Measurements from ENCODE around the gene ACAD11.

ACAD11 gene

DNA sequence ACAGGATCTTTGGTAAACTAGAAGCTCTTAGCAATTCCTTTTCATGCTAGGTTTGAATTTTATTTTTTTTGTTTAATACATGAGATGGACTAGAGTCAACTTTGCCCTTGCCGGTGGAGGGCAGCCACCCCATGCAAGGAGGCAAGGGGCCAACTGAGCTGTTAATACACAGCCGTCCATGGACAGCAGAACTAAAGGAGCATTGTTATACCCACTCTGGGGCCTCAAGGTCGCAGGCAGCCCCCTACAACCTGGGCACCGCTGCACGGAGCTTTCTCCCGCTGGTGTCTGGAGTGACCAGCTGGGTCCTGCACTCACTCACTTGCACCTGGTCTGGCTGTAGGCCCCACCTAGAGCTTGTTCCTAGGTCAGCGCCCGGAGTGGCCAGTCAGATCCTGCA is 110.4 kb downstream of the ACAD11 start:
- Histone ChIP-seq H3K27me3 (ENCODE audit: insufficient read depth, insufficient read length) (no peaks in the 10 kb centered on the region), H3K36me3 (ENCODE audit: insufficient read depth, insufficient read length, low read length) (no peaks in the 10 kb centered on the region), H3K4me1 (ENCODE audit: insufficient read depth, insufficient read length) (peaks cover 2% of the 10 kb centered on the region), H3K9ac (ENCODE audit: insufficient read length, low read depth) (no peak overlapping the region), H3K4me3 (ENCODE audit: insufficient read length, low read depth) (no peak overlapping the region), H3K9me3 (ENCODE audit: insufficient read depth, low read length) (peaks cover 7% of the 10 kb centered on the region; the same call in 1 of the 2 replicates)
- DNase-seq (ENCODE audit: low read depth, low spot score): no peak
- TF ChIP-seq YY1 (IDR thresholded peaks at IDR 0.05; ENCODE audit: insufficient read depth, insufficient read length) (no peak), ZNF274 (IDR thresholded peaks at IDR 0.05; ENCODE audit: low read depth, low read length) (no peak), SUZ12 (IDR thresholded peaks at IDR 0.05; ENCODE audit: extremely low read depth, insufficient read depth, insufficient read length) (no peak)

GRCh38 chr3:132545471-132545870 is 114.1 kb downstream of the ACAD11 start:
- Histone ChIP-seq H3K4me1 (ENCODE audit: insufficient read depth, insufficient read length) (no peaks in the 10 kb centered on the region), H3K27me3 (ENCODE audit: insufficient read depth, insufficient read length) (no peaks in the 10 kb centered on the region), H3K9ac (ENCODE audit: insufficient read length, low read depth) (no peak overlapping the region), H3K4me3 (ENCODE audit: insufficient read length, low read depth) (no peak overlapping the region), H3K36me3 (ENCODE audit: insufficient read depth, insufficient read length, low read length) (peaks cover 6% of the 10 kb centered on the region), H3K9me3 (ENCODE audit: insufficient read depth, low read length) (peaks cover 7% of the 10 kb centered on the region; the same call in 1 of the 2 replicates)
- TF ChIP-seq YY1 (IDR thresholded peaks at IDR 0.05; ENCODE audit: insufficient read depth, insufficient read length) (no peak), ZNF274 (IDR thresholded peaks at IDR 0.05; ENCODE audit: low read depth, low read length) (no peak), SUZ12 (IDR thresholded peaks at IDR 0.05; ENCODE audit: extremely low read depth, insufficient read depth, insufficient read length) (no peak)
- DNase-seq (ENCODE audit: low read depth, low spot score): no peak

- H3K27me3 ChIP-seq (ENCODE audit: insufficient read depth, insufficient read length): no peaks in the 10 kb centered on the region
- H3K36me3 ChIP-seq (ENCODE audit: insufficient read depth, insufficient read length, low read length): peaks cover 19% of the 10 kb centered on the region
- no peak overlapping the region for H3K4me3 ChIP-seq (ENCODE audit: insufficient read length, low read depth)
- H3K4me1 ChIP-seq (ENCODE audit: insufficient read depth, insufficient read length): no peaks in the 10 kb centered on the region
- H3K9ac ChIP-seq (ENCODE audit: insufficient read length, low read depth): no peak overlapping the region
- TF ChIP-seq YY1 (IDR thresholded peaks at IDR 0.05; ENCODE audit: insufficient read depth, insufficient read length): no peak
- TF ChIP-seq SUZ12 (IDR thresholded peaks at IDR 0.05; ENCODE audit: extremely low read depth, insufficient read depth, insufficient read length): no peak
- no peak for TF ChIP-seq ZNF274 (IDR thresholded peaks at IDR 0.05; ENCODE audit: low read depth, low read length)
- H3K9me3 ChIP-seq (ENCODE audit: insufficient read depth, low read length): peaks cover 7% of the 10 kb centered on the region; the same call in 1 of the 2 replicates
- DNase-seq (ENCODE audit: low read depth, low spot score): no peak
These were observed 115.5 kb downstream of the ACAD11 start for GRCh38 chr3:132544130-132544529.

DNA sequence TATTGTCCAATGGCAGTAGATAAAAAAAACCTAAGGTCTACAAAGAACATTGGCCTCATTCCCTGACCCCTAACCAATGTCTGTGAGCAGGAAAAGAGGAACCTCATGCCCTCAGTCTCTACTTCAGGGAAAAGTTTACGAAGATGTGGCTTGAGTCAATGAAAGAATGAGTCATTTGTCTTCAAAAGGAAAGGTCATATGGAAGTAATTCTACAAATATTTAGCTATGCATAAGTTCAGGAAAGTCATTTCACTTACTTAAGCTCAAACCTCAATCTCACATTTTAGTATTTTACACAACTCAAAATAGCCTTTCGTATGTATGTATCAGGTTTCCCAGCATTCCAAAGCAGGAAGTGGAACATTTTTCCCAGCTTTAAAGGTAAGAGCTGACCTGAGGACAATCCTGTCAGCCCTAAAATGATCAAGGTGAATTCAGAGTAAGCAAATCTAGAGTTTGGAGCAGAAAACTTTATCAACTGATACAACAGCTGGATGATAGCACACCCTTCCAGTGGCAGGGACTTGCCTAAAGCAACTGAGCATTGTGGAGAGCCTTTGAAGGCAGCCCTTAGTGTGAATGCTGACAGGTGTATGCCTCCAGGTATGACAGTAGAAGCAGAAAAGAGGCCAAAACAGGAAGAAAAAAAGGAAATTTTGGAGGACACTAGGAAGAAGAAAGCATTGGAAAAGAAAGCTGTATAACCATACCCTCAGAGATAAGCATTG is 116.4 kb downstream of the ACAD11 start:
- no peaks in the 10 kb centered on the region for H3K27me3 ChIP-seq (ENCODE audit: insufficient read depth, insufficient read length)
- H3K4me1 ChIP-seq (ENCODE audit: insufficient read depth, insufficient read length): no peaks in the 10 kb centered on the region
- H3K9me3 ChIP-seq (ENCODE audit: insufficient read depth, low read length): peaks cover 7% of the 10 kb centered on the region; the same call in 1 of the 2 replicates
- no peak for DNase-seq (ENCODE audit: low read depth, low spot score)
- no peak overlapping the region for H3K4me3 ChIP-seq (ENCODE audit: insufficient read length, low read depth)
- TF ChIP-seq ZNF274 (IDR thresholded peaks at IDR 0.05; ENCODE audit: low read depth, low read length): no peak
- TF ChIP-seq YY1 (IDR thresholded peaks at IDR 0.05; ENCODE audit: insufficient read depth, insufficient read length): no peak
- TF ChIP-seq SUZ12 (IDR thresholded peaks at IDR 0.05; ENCODE audit: extremely low read depth, insufficient read depth, insufficient read length): no peak
- peaks cover 27% of the 10 kb centered on the region for H3K36me3 ChIP-seq (ENCODE audit: insufficient read depth, insufficient read length, low read length)
- no peak overlapping the region for H3K9ac ChIP-seq (ENCODE audit: insufficient read length, low read depth)

DNA sequence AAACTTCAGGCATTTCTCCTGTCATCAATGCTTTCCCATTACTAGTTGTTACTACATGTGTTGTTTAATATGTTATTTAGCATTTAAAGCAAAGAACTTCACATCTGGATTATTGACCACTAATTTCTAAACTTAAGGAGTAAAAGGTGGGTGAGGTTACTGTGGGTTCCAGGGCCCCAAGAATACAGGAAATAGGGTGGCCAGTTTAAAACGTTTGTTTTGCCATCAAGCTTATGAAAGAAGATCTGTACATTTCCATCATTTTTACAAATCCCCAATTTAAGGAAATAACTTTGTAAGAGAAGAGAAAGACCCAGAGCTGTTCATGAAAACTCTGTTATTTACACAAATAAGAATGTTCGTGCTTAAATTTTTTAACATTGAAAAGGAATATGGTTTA is 117.0 kb downstream of the ACAD11 start:
- Histone ChIP-seq H3K27me3 (ENCODE audit: insufficient read depth, insufficient read length) (no peaks in the 10 kb centered on the region), H3K4me3 (ENCODE audit: insufficient read length, low read depth) (no peak overlapping the region), H3K9me3 (ENCODE audit: insufficient read depth, low read length) (0 out of 2 replicates have a peak, but pooled peaks cover 1% of the 10 kb centered on the region), H3K4me1 (ENCODE audit: insufficient read depth, insufficient read length) (no peaks in the 10 kb centered on the region), H3K36me3 (ENCODE audit: insufficient read depth, insufficient read length, low read length) (peaks cover 31% of the 10 kb centered on the region), H3K9ac (ENCODE audit: insufficient read length, low read depth) (no peak overlapping the region)
- TF ChIP-seq YY1 (IDR thresholded peaks at IDR 0.05; ENCODE audit: insufficient read depth, insufficient read length) (no peak), ZNF274 (IDR thresholded peaks at IDR 0.05; ENCODE audit: low read depth, low read length) (no peak), SUZ12 (IDR thresholded peaks at IDR 0.05; ENCODE audit: extremely low read depth, insufficient read depth, insufficient read length) (no peak)
- DNase-seq (ENCODE audit: low read depth, low spot score): no peak

GRCh38 chr3:132539681-132540080 is 119.9 kb downstream of the ACAD11 start:
- no peaks in the 10 kb centered on the region for H3K27me3 ChIP-seq (ENCODE audit: insufficient read depth, insufficient read length)
- no peak for TF ChIP-seq YY1 (IDR thresholded peaks at IDR 0.05; ENCODE audit: insufficient read depth, insufficient read length)
- no peak for TF ChIP-seq ZNF274 (IDR thresholded peaks at IDR 0.05; ENCODE audit: low read depth, low read length)
- no peak for TF ChIP-seq SUZ12 (IDR thresholded peaks at IDR 0.05; ENCODE audit: extremely low read depth, insufficient read depth, insufficient read length)
- no peak overlapping the region for H3K9ac ChIP-seq (ENCODE audit: insufficient read length, low read depth)
- no peaks in the 10 kb centered on the region for H3K9me3 ChIP-seq (ENCODE audit: insufficient read depth, low read length)
- no peak overlapping the region for H3K4me3 ChIP-seq (ENCODE audit: insufficient read length, low read depth)
- H3K4me1 ChIP-seq (ENCODE audit: insufficient read depth, insufficient read length): no peaks in the 10 kb centered on the region
- H3K36me3 ChIP-seq (ENCODE audit: insufficient read depth, insufficient read length, low read length): peaks cover 45% of the 10 kb centered on the region
- DNase-seq (ENCODE audit: low read depth, low spot score): no peak

GRCh38 chr3:132538072-132538471 is 121.5 kb downstream of the ACAD11 start:
- H3K27me3 ChIP-seq (ENCODE audit: insufficient read depth, insufficient read length): no peaks in the 10 kb centered on the region
- TF ChIP-seq ZNF274 (IDR thresholded peaks at IDR 0.05; ENCODE audit: low read depth, low read length) (no peak), YY1 (IDR thresholded peaks at IDR 0.05; ENCODE audit: insufficient read depth, insufficient read length) (no peak), SUZ12 (IDR thresholded peaks at IDR 0.05; ENCODE audit: extremely low read depth, insufficient read depth, insufficient read length) (no peak)
- no peak overlapping the region for H3K9ac ChIP-seq (ENCODE audit: insufficient read length, low read depth)
- no peak for DNase-seq (ENCODE audit: low read depth, low spot score)
- H3K36me3 ChIP-seq (ENCODE audit: insufficient read depth, insufficient read length, low read length): peaks cover 54% of the 10 kb centered on the region
- H3K4me1 ChIP-seq (ENCODE audit: insufficient read depth, insufficient read length): no peaks in the 10 kb centered on the region
- no peaks in the 10 kb centered on the region for H3K9me3 ChIP-seq (ENCODE audit: insufficient read depth, low read length)
- no peak overlapping the region for H3K4me3 ChIP-seq (ENCODE audit: insufficient read length, low read depth)

All from NT2/D1 (cell line).